SH-SY5Y (cell line): ENCODE data around the gene MS4A8.

Experiments
- GATA2 ChIP-seq: IDR thresholded peaks from 2 replicates; pipeline ENCODE4 v1.6.1; 2011; ENCODE audit warnings: mild to moderate bottlenecking, low read depth, low read length
- GATA3 ChIP-seq: IDR thresholded peaks from 2 replicates; pipeline ENCODE4 v1.6.1; 2011; ENCODE audit warnings: low read depth, mild to moderate bottlenecking, low read length, moderate library complexity

GRCh38 chr11:60743058-60743457 is 43.6 kb downstream of the MS4A8 start:
- TF ChIP-seq GATA2: no peak
- no peak for TF ChIP-seq GATA3
